DND-41 (cell line): Measurements from ENCODE around the gene CHCHD5.
"Not testable (repeated sequence)": the region's sequence is repeated elsewhere in the genome, so short reads cannot be mapped to it uniquely, and the experiment has no call there.

Source experiments
- EZH2 ChIP-seq: IDR thresholded peaks from 3 replicates; pipeline ENCODE4 v1.6.1; 2012; ENCODE audit warnings: borderline replicate concordance, low read depth, mild to moderate bottlenecking, moderate library complexity, low read length, inconsistent platforms; ENCODE audit not compliant: severe bottlenecking
- TF ChIP-seq, protein P1 (sequence below): IDR thresholded peaks from 2 replicates; pipeline ENCODE4 v1.5.1; 2012; ENCODE audit warnings: borderline replicate concordance, low read length, moderate library complexity, mild to moderate bottlenecking; ENCODE audit not compliant: poor library complexity, severe bottlenecking; ENCODE audit errors: extremely low read depth

DNA sequence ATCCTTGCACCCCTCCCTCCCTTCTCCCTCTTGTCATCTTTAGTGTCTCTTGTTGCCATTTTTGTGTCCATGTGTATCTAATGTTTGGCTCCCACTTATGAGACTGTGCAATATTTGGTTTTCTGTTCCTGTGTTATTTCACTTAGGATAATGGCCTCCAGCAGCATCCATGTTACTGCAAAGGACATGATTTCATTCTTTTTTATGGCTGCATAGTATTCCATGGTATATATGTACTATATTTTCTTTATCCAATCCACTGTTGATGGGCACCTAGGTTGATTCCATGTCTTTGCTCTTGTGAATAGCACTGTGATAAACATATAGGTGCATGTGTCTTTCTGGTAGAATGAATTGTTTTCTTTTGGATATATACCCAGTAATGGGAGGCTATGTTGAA, 47.7 kb upstream of the CHCHD5 start:
- TF ChIP-seq, protein P1, sequence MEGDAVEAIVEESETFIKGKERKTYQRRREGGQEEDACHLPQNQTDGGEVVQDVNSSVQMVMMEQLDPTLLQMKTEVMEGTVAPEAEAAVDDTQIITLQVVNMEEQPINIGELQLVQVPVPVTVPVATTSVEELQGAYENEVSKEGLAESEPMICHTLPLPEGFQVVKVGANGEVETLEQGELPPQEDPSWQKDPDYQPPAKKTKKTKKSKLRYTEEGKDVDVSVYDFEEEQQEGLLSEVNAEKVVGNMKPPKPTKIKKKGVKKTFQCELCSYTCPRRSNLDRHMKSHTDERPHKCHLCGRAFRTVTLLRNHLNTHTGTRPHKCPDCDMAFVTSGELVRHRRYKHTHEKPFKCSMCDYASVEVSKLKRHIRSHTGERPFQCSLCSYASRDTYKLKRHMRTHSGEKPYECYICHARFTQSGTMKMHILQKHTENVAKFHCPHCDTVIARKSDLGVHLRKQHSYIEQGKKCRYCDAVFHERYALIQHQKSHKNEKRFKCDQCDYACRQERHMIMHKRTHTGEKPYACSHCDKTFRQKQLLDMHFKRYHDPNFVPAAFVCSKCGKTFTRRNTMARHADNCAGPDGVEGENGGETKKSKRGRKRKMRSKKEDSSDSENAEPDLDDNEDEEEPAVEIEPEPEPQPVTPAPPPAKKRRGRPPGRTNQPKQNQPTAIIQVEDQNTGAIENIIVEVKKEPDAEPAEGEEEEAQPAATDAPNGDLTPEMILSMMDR, result not testable (repeated sequence)
- not testable (repeated sequence) for TF ChIP-seq EZH2
